Germinal center (tissue), 1 donor: ENCODE results near the gene KLF9.
A peak's percentile ranks its signal among the peaks of the same experiment; 100 is the strongest.

Source experiments
- DNase-seq: peaks from one replicate; pipeline ENCODE4 v3.0.0; 2012; ENCODE audit warnings: mixed read lengths, low spot score

KLF9 gene

DNA sequence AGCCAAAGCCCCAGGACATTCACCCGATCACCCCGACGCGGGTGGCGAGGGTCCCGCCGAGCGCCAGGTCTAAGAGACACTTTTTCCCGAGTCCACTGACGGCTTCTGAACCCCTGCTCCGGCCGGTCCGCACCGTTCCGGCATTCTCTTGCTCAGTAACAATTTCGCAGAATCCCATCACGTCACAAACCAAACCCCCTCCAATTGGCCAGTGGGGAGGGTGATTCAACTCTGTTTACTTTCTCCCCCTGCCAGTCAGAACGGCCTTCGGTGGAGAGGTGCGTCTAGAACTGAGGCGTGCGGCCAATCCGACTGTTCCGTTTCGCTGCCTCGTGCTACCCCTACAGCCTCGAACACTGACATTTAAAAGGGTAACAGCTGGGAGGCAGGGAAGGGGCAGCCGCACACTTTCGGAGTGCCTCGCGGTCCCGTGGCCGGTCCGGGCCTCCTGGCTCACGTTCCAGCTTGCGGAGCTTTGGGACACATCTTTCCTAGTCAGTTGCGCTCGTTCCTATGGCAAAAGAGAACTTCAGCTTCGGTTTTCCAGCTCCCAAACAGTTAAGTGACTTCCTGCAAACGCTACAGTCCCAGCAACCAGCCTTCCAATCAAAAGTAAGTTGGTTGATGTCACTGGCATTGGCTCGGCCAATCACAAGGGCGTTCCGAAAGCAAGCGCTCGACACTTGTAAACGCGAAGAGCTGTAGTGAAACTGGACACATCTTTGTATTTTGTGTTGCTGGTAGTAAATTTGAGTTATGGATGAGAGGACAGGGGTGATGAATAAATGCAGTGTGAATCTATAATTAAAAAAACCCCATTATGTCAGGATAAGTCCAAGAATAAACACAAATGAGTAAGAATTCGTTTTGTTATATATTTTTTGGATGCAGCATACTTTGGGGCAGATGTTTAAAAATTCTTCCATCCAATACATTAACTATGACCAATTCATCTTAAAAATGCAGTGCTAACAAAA, at the start of gene KLF9:
KLF9 (minus strand) TSS at position 859 of the 977 bp plus-strand sequence. CDS start 1,294 bp downstream, outside the sequence.
- peak; percentile 87 for DNase-seq

- DNase-seq, result no peak
These were observed 49.4 kb upstream of the KLF9 start for GRCh38 chr9:70463877-70464276.

GRCh38 chr9:70462300-70462699, 47.8 kb upstream of the KLF9 start:
- no peak for DNase-seq

- no peak for DNase-seq
These were observed 42.8 kb upstream of the KLF9 start for GRCh38 chr9:70457235-70457634.

- no peak for DNase-seq
These were observed 41.7 kb upstream of the KLF9 start for GRCh38 chr9:70455993-70456704.

DNA sequence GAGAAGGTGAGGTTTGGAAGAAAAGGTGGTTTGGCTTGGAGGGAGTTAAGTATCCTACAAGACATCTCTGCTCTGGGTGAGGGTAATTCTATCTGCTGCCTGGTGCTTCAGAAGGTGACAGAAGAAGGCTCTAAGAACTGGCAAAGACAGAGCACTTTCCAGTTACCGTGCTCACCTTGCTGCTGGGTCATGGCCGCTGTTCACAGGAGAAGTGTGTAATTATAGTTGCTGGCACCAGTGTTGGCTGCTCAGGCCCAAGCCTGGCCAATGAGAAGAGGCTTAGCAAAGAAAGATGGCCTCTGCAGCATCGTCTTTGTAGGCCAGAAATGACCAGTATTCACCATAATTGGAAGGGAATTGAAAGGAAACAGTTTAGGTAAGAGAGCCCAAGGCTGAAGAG, 37.9 kb upstream of the KLF9 start:
- no peak for DNase-seq

GRCh38 chr9:70451765-70452164, 37.3 kb upstream of the KLF9 start:
- DNase-seq, result no peak

DNA sequence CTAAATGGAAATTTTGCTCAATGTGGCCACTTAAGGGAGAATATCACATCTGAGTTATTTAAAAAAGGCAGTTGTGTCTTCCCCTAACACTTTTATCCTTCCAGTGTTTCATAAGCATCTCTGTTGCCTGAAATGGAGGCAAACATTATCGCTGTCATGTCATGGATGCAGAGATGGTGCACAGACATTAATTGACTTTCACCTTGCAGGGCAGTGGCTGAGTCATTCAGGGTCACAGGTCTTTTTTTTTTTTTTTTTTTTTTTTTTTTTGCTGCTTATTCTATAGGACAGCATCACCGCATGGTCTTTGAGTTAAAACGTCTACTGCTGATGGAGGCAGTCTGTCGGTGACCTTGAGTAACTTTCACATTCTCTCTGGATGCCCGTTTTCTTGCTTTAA, 36.3 kb upstream of the KLF9 start:
- no peak for DNase-seq

DNA sequence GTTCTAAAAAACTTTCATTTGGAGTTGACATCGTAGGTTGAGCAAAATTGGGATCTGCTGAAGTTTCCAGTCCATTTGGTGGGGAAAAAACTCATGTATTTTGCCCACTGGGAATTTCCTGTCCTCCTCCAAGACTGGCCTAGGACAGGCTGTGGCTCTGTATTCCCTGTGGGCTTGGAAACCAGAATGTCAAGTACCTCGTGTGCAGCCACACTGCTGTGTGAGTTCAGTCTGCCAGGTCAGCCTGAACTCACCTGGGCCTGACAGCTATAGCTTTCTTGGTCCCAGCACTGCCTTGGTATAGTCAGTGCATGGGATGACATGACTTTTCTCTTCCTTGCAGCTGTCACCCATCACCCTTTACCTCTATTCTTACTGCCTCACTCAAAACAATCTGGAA, 35.0 kb upstream of the KLF9 start:
- no peak for DNase-seq

DNA sequence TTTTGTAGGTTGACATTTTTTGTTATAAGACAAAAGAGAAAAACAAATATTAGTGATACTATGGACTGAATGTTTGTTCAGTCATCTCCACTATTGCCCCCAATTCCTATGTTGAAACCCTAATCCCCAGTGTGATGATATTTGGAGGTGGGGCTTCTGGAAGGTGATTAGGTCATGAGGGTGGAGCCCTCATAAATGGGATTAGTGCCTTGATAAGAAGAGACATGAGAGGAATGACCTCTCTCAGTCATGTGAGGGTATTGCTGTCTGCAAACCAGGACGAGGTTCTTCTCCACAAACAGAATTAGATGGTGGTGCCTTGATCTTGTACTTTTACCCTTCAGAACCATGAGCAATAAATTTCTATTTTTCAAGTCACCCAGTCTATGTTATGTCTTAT, 34.5 kb upstream of the KLF9 start:
- DNase-seq, result no peak

DNA sequence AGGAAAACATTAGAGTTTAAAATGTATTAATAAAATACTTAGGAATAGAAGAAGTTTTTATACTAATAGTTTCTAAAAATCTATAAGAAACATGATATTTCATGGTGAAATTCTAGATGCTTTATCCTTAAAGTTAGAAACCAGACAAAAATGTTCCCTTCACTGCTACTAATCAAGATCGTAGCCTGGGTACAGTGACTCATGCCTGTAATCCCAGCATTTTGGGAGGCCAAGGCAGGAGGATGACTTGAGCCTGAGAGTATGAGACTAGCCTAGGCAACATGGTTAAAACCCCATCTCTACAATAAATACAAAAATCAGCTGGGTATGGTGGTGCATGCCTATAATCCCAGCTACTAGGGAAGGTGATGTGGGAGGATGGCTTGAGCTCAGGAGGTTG, 30.4 kb upstream of the KLF9 start:
- DNase-seq, result no peak

DNA sequence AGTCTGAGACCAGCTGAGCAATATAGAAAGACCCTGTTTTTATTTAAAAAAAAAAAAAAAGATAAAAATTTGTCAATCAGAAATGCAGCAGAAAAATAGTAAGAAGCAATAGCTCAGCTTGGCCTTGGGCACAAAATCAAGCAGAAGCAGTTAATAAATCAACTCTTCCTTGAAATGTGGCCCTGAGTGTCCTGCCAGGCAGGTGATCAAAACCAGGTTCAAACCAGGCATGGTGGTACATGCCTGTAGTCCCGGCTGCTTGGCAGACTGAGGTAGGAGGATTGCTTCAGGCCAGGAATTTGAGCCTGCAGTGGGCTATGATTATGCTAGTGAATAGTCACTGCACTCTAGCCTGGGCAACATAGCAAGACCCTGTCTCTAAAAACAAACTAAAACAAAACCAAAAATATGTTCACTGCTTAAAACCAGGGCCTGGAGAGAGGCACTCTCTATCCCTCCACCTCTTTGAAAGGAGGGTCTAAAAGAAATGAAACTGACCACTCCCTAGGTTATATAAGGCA, 27.9 kb upstream of the KLF9 start:
- no peak for DNase-seq

GRCh38 chr9:70441622-70442021, 27.2 kb upstream of the KLF9 start:
- no peak for DNase-seq

DNA sequence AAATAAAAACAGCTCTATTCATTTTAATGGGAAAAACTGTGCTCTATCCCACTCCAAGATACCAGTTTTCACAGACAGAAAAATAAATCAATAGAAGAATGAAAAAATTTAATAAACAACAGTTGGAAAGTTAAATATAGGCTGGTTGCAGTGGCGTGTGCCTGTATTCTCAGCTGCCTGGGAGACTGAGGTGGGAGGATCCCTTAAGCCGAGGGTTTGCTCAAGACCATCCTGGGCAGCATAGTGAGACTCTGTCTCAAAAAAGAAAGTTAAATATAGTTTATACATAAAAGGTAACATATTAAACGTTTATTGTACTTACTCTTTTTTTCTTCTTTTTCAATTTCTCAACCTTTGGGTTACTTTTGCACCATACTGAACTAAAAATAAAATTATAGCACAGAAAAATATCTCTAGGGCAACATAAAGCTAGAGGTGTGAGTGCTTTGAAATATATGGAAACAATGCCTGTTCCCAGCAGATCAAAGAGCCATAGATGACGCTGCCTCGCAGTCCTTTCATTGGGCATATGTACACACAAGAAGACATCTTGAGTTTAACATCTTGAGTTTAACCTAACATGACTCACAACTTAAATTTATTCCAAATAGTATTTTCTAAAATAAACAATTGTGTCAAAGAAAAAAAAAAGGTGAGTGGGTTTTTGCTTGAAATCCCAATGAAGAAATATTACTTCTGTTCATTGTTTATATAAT, 25.7 kb upstream of the KLF9 start:
- no peak for DNase-seq

- no peak for DNase-seq
These were observed 24.0 kb upstream of the KLF9 start for GRCh38 chr9:70438341-70438928.

DNA sequence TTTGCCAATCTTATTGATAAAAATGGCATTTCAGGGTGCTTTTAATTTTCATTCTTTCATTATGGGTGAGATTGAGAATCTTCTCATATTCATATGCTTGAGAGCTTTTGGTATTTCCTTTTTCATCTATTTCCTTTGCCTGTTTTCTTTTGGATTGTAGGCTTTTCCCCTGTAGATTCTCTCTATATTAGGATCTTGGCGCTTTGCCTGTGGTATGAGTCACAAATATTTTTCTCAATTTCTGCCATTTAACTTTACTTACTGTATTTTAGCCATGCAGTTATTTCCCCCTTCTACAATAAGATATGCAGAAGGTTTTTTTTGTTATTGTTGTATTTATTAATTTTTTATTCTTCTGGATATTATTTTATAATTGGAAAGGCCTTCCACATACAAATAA, 21.5 kb upstream of the KLF9 start:
- DNase-seq, result no peak

GRCh38 chr9:70429899-70430298, 15.4 kb upstream of the KLF9 start:
- no peak for DNase-seq

DNA sequence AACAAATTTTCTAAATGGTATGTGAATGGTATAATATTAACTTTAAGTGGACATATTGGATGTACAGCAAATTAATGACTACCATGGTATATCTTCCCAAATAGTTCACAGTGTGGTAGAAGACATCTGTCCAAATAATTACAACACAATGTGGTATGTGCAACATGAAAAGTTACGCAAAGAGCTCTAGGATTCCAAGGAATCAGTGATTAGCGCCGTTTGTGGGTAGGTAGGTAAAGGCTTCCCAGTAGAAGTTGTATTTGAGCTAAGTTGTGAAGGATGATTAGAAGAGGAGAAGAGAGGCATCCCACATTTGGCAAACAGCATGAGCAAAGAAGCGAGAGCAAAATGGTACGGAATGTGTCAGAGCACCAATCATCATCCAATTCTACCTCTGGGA, 14.3 kb upstream of the KLF9 start:
- no peak for DNase-seq

- no peak for DNase-seq
These were observed 12.9 kb upstream of the KLF9 start for GRCh38 chr9:70427161-70427945.

DNA sequence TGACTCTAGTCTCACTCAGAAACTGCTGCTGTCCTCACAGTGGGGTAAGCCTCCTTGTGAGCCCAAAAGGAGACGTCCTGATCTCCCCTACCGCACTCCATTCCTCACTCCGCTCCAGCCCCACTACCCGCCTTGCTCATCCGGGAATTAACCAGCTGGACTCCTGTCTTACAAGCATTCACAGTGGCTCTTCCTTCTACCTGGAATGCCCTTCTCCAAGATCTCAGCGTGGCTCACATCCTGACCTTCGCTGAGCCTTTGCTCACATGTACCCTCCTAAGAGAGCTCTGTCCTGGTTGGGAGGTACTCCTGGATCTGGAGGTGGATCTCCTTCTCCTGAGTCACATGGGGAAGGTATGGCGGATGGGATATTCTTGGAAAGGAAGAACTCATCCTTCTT, 10.7 kb upstream of the KLF9 start:
- DNase-seq, result no peak

- DNase-seq, result no peak
These were observed 8.1 kb upstream of the KLF9 start for GRCh38 chr9:70422371-70423043.
